Choroid plexus epithelial cell (primary cell): ENCODE data around the gene SLC9C1.

Source experiments
- DNase-seq: peaks from one replicate; pipeline ENCODE4 v3.0.0-alpha.2; 2010; ENCODE audit warnings: low read depth
- H3K4me3 ChIP-seq: 2 replicates; pipeline ENCODE4 v1.5.1; 2011; ENCODE audit warnings: low read depth, mild to moderate bottlenecking, control low read depth, low read length, moderate library complexity
- CTCF ChIP-seq: conservative IDR thresholded peaks from 2 replicates; pipeline ENCODE4 v1.5.1; 2011; ENCODE audit warnings: low read depth, mild to moderate bottlenecking, control low read depth, inconsistent platforms, low read length, moderate library complexity

Gene SLC9C1

GRCh38 chr3:112138219-112138969 is 155.6 kb downstream of the SLC9C1 start:
- TF ChIP-seq CTCF = no peak
- H3K4me3 ChIP-seq = no peak overlapping the region
- no peak for DNase-seq

DNA sequence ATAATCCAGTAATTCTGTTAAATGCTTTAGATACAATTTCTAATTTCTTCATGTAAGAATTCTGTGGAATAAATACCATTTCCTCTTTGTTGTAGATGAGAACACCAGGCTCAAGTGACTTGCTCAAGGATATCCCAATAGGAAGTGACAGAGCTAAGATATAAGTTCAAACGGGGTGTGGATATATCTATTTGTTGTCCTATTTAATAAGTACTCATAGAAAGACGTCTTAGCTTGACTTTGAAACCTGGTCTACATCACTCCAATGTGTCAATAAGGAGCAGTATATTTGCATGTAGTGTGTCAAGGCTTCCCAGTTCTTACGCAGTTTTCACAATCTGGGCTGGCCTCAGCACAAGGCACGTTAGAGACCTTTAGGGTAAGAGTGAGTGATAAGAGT is 156.2 kb downstream of the SLC9C1 start:
- TF ChIP-seq CTCF = no peak
- no peak overlapping the region for H3K4me3 ChIP-seq
- DNase-seq = no peak

- no peak overlapping the region for H3K4me3 ChIP-seq
- DNase-seq = peak; percentile 73
- TF ChIP-seq CTCF = peak; percentile 80
Measured at GRCh38 chr3:112136959-112137693, 156.9 kb downstream of the SLC9C1 start.

- H3K4me3 ChIP-seq = no peak overlapping the region
- TF ChIP-seq CTCF = no peak
- no peak for DNase-seq
Measured at GRCh38 chr3:112136046-112136445, 158.0 kb downstream of the SLC9C1 start.

DNA sequence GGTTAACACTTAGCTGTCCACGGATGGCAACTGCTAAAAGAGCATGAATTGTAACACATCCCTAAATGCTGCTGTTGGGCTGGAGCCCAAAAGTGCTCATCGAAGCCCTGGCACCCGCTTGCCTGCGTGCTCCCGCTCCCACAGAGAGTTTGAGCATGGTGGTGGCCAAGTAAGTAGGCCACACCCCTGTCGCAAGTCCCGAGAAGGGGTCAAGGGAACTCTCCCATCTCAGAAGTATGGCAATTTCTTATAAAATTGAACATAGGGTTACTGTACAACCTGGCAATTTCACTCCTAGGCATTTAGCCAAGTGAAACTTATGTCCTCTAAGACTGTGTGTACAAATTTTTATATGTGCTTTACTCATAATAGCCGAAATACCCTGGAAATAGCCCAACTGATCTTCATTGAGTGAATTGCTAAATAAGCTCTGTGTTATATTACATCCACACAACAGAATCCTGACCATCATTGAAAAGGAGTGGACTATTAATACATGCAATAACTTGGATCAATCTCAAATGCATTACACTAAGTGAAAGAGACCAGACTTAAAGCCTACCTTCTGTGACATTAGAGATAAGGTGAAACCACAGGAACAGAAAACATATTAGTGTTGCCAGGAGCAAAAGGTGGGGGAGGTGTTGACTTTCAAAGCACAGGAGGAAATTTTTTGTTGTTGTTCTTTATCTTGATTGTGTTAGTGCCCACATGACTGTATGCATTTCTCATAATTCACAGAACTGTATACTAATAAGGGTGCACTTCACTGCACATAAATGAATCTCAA is 159.5 kb downstream of the SLC9C1 start:
- no peak for TF ChIP-seq CTCF
- DNase-seq = peak; percentile 48
- no peak overlapping the region for H3K4me3 ChIP-seq

DNA sequence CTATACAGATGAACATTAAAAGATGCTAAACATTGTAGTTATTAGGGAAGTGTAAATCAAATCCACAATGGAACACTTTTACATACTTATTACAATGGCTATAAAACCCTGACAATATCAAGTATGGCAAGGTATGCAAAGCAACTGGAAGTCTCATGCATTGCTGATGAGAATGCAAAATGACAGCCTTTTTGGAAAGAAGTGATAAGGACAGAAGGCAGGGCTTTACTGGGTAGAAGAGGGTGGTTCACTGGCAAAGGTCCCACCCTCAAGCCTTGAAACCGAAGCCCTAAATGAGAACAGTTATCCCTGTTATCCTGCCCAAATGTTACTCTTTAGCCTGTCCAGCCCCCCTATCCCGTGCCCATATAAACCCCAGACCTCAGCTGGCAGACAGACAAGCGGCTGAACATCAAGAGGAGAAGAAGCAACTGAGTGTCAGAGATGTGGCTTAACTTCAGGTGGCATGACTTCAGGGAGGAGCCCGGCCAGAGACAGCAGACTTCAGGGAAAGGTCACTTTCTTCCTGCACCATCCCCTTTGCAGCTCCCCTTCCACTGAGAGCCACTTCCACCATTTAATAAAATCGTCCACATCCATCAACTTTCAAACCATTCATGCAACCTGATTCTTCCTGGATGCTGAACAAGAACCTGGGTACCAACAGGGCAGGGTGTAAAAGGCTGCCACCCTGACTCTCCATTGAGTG is 160.2 kb downstream of the SLC9C1 start:
- no peak for TF ChIP-seq CTCF
- no peak overlapping the region for H3K4me3 ChIP-seq
- DNase-seq = no peak
